HL-60 (cell line): Measurements from ENCODE around the gene SNX2.

Experiments
- DNase-seq, 2 experiments: peaks; one replicate each; pipeline ENCODE4 v3.0.0-alpha.2; 2010 to 2020; ENCODE audit warnings: low read depth in 1 of 2, low spot score in 1 of 2
- H3K27ac ChIP-seq: fragments of 250-450 bp; sonication (Bioruptor Pico); replicated peaks from 2 replicates; pipeline ENCODE4 v1.5.1; 2020; ENCODE audit warnings: mild to moderate bottlenecking, moderate library complexity
- H3K27me3 ChIP-seq: fragments of 250-450 bp; sonication (Bioruptor Pico); 2 replicates; pipeline ENCODE4 v1.5.1; 2021; ENCODE audit warnings: mild to moderate bottlenecking, moderate library complexity; ENCODE audit not compliant: insufficient read depth, poor library complexity, severe bottlenecking
- H3K4me3 ChIP-seq: replicated peaks from 2 replicates; pipeline ENCODE4 v1.5.1; 2011; ENCODE audit warnings: mild to moderate bottlenecking, control low read depth, low read length; ENCODE audit not compliant: insufficient read depth
- GABPA ChIP-seq: IDR thresholded peaks from 2 replicates; pipeline ENCODE4 v1.6.1; 2012; ENCODE audit warnings: low read depth
- POLR2AphosphoS5 ChIP-seq: IDR thresholded peaks from 2 replicates; pipeline ENCODE4 v1.6.1; 2012; ENCODE audit warnings: low read depth
- SPI1 ChIP-seq: IDR thresholded peaks from 2 replicates; pipeline ENCODE4 v1.6.1; 2012; ENCODE audit warnings: low read depth, mild to moderate bottlenecking, borderline replicate concordance
- TF ChIP-seq, protein P1 (sequence below): IDR thresholded peaks from 2 replicates; pipeline ENCODE4 v1.6.1; 2012; ENCODE audit warnings: low read depth; ENCODE audit not compliant: insufficient replicate concordance
- TF ChIP-seq, protein P2 (sequence below): IDR thresholded peaks from one replicate; pipeline ENCODE4 v1.5.1; 2011; ENCODE audit warnings: low read length, control low read depth, inconsistent platforms; ENCODE audit not compliant: insufficient read depth

SNX2 gene

DNA sequence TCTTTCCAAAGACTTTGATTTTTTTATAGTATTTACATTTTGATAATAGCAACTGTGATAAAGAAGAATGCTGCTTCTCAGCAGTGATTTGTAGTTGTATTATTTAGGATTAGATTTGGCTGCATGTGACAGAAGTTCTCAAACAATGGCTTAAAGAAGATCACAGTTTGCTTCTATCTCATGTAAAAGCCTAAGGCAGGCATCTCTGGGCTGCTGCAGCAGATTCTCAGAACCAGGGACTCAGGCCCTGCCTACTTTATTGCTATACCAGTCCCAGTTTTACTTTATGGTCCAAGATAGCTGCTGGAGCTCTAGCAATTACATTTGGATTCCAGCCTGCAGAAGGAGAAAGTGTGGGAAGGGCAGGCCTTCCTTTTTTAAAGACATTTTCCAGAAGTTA is 8.8 kb upstream of the SNX2 start:
- TF ChIP-seq, protein P1, sequence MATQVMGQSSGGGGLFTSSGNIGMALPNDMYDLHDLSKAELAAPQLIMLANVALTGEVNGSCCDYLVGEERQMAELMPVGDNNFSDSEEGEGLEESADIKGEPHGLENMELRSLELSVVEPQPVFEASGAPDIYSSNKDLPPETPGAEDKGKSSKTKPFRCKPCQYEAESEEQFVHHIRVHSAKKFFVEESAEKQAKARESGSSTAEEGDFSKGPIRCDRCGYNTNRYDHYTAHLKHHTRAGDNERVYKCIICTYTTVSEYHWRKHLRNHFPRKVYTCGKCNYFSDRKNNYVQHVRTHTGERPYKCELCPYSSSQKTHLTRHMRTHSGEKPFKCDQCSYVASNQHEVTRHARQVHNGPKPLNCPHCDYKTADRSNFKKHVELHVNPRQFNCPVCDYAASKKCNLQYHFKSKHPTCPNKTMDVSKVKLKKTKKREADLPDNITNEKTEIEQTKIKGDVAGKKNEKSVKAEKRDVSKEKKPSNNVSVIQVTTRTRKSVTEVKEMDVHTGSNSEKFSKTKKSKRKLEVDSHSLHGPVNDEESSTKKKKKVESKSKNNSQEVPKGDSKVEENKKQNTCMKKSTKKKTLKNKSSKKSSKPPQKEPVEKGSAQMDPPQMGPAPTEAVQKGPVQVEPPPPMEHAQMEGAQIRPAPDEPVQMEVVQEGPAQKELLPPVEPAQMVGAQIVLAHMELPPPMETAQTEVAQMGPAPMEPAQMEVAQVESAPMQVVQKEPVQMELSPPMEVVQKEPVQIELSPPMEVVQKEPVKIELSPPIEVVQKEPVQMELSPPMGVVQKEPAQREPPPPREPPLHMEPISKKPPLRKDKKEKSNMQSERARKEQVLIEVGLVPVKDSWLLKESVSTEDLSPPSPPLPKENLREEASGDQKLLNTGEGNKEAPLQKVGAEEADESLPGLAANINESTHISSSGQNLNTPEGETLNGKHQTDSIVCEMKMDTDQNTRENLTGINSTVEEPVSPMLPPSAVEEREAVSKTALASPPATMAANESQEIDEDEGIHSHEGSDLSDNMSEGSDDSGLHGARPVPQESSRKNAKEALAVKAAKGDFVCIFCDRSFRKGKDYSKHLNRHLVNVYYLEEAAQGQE, result no peak
- Histone ChIP-seq H3K27ac (no peak overlapping the region), H3K4me3 (no peak overlapping the region), H3K27me3 (no peaks in the 10 kb centered on the region)
- no peak for DNase-seq

DNA sequence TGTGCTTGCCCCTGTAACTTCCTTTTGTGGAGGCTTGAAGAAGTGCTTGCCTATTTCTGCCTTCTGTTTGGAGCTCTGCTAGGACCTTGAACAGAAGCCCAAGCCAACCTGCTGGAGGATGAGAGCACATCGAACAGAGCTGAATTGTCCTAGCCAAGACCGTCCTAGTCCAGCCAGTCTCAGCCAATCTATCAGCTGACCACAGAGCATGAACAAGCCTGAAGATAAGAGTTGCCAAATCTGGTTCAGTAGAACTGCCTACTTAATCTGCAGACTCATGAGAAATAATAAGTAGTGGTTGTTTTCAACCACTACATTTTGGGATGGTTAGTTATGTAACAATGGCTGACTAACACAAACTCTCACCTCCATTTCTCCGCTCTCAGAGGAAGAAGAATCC is 4.4 kb upstream of the SNX2 start:
- no peak for TF ChIP-seq GABPA
- TF ChIP-seq, protein P2, sequence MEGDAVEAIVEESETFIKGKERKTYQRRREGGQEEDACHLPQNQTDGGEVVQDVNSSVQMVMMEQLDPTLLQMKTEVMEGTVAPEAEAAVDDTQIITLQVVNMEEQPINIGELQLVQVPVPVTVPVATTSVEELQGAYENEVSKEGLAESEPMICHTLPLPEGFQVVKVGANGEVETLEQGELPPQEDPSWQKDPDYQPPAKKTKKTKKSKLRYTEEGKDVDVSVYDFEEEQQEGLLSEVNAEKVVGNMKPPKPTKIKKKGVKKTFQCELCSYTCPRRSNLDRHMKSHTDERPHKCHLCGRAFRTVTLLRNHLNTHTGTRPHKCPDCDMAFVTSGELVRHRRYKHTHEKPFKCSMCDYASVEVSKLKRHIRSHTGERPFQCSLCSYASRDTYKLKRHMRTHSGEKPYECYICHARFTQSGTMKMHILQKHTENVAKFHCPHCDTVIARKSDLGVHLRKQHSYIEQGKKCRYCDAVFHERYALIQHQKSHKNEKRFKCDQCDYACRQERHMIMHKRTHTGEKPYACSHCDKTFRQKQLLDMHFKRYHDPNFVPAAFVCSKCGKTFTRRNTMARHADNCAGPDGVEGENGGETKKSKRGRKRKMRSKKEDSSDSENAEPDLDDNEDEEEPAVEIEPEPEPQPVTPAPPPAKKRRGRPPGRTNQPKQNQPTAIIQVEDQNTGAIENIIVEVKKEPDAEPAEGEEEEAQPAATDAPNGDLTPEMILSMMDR, result no peak
- TF ChIP-seq, protein P1, result no peak
- TF ChIP-seq SPI1, result no peak
- TF ChIP-seq POLR2AphosphoS5, result no peak
- Histone ChIP-seq H3K27me3 (no peaks in the 10 kb centered on the region), H3K27ac (no peak overlapping the region), H3K4me3 (no peak overlapping the region)
- DNase-seq, result no peak

DNA sequence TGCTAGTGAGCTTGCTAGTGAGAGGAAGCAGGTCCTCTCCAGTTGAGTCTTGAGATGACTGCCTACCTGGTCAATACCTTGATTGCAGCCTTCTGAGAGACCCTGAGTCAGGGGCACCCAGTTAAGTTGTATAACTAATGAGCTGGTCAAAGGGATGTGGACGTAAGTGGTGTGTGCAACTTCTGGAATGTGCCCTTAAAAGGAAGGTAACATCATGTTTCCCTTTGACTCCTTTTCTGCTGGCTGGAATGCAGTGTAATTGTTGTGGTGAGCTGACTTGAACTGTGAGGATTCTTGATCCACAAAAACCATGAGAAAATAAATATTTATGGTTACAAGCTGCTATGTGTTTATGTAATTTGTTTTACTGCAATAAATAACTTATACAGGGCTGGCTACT is 2.4 kb upstream of the SNX2 start:
- Histone ChIP-seq H3K27ac (no peak overlapping the region), H3K27me3 (no peaks in the 10 kb centered on the region), H3K4me3 (no peak overlapping the region)
- TF ChIP-seq, protein P1, result no peak
- TF ChIP-seq, protein P2, result no peak
- TF ChIP-seq POLR2AphosphoS5 (no peak), SPI1 (no peak), GABPA (no peak)
- no peak for DNase-seq

DNA sequence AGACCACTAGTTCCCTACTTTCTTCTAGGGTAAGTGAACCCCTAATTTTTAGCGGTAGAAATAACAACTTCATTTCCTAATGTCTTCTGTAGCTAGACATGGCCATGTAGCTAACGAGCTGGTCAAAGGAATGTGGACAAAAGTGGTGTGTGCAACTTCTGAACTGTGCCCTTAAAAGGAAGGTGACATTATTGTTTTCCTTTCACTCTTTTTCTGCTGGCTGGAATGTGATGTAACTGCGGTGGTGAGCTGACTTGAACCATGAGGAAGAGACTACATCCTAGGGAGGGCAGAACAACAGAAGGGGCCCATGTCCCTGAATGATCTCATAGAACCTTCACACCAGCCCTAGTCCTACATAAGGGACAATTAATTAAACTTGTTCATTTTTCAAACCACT is 1.3 kb upstream of the SNX2 start:
- Histone ChIP-seq H3K27me3 (no peaks in the 10 kb centered on the region), H3K27ac (no peak overlapping the region), H3K4me3 (no peak overlapping the region)
- TF ChIP-seq, protein P1, result no peak
- peak; percentile 25 to 40 for DNase-seq
